Activated gamma-delta T cell treated with Interleukin-2 at 50 U/mL for 16 hours (primary cell): ENCODE data around the gene NOP9.
"Not testable (repeated sequence)": the region's sequence is repeated elsewhere in the genome, so short reads cannot be mapped to it uniquely, and the experiment has no call there.

Experiments used
- DNase-seq: peaks from one replicate; pipeline ENCODE4 v3.0.0-alpha.2; 2020

The NOP9 gene

DNA sequence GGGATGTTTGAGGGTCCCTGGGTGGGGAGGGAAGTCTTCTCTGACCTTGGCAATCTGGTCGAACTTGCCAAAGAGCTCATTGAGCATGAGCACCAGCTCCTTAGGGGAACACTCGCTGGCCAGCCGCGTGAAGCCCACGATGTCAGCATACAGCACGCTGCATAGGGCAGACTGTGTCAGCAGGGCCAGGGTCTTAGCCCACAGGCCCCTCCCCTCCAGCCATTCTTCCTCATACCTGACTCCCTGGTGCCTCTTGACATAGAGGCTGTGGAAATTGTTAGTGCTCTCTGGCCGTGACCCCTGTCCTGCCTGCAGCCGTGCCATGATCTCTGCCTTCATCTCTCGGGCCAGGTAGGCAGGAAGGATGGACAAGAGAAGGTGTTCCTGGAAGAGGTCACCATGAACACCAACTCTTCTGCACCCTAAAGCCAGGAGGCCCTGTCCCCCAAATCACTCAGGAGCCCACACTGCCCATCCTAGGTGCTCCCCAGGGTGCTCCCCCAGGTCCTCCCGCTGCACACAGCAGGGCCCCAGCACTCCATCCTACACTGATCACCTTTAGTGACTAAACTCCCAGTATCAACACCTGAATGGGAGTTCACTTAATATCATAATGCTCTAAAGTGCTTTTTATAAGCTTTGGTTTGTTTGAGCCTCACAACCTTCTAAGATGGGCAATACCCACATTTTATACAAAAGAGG is 31.5 kb downstream of the NOP9 start:
- no peak for DNase-seq

GRCh38 chr14:24331731-24332267 is 32.1 kb downstream of the NOP9 start:
- no peak for DNase-seq

DNA sequence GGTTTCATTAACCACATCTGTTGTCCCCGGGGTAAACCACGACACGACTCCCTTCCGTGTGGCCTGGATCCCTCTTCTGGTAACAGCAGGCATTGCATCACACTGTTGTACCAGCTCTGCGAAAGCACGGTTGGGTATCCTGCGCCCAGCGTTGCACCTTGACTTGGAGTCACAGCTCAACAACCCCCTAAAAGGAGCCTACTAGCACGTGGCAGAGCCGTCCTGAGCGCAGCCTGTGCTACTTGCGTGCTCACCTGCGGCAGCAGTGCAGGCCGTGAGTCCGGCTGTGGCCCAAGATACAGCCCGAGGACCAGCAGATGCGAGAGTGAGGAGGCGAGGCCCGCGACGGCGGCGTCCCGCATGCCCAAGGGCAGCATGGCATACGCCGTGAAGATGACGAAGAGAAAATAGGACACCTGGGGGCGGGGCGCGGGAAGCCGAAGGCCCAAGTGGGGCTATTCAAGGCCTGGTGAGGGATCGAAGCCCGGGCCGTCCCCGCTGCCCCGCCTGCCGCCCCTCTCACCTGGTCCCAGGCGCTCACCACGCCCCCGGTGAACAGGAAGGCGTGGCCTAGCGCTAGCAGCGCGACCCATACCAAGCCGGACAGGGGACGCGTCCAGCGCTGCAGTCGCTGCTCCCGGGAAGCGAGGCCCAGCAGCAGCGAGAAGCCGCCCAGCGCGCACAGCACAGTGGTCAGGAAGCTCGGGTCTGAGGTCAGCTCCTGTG is 32.8 kb downstream of the NOP9 start:
- peak; percentile 85 for DNase-seq

DNA sequence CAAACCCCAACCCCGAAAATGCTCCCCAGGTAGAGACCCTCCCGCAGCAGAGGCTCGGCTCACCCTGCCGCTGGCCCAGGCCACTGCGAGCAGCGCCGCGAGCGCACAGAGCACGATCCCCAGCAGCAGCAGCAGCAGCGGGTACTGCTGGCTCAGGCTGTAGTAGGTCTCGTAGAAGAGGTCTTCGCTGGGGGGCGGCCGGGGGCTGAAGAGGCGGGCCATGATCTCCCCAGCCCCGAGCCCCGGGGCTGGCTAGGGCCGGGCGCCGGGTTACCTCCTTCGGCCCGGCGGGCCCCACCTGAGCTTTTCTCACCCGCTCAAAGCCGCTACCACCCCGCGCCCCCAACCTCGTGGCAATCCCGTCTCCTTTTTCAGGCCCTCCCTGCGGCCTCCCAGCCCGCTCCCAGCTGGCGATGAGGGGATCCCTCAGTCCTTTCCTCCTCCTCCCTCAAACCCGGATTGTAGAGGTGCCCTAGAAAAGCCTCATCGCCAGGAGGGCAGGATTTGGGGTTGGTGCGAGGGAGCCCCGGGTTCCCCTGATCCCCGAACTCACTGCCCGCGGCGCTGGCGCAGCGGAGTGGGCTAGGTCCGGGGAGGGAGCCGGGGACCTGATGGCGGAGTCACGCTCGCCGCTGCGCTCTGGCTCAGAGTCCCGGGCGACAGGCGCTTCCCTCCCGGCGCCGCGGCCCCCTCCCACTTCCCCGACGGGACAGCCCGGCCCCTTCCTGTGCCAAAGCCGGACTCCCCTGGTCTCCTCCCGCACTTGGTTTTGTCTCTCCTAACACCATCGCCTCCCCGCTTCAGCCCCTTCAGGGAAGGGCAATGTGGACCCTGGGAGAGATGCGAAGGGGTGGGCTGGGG is 35.0 kb downstream of the NOP9 start, which contains the start of gene ADCY4:
Gene ADCY4 (minus strand): TSS at position 641 of the 861 bp plus-strand sequence. CDS start 419 bp downstream, at position 222.
- DNase-seq = no peak

GRCh38 chr14:24335461-24336171 is 36.0 kb downstream of the NOP9 start:
- DNase-seq = no peak

GRCh38 chr14:24337144-24337823 is 37.6 kb downstream of the NOP9 start:
- no peak for DNase-seq

DNA sequence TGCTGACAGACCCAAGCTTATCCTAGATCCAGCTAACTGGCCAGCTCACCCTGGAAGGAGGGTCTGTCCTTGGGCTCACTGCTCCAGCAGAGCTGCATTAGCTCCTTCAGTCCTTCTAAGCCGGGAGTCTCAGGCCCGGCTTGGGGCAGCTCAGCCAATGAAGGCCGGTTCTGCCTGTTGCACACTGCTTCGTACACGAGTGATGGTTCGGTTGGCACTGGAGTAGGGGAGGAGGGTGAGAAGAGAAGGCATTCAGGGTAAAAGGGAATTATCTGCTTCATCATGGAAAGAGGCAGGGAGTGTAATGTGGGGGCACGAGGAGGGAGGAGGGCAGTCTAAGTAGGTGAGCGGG is 38.1 kb downstream of the NOP9 start:
- DNase-seq = no peak

DNA sequence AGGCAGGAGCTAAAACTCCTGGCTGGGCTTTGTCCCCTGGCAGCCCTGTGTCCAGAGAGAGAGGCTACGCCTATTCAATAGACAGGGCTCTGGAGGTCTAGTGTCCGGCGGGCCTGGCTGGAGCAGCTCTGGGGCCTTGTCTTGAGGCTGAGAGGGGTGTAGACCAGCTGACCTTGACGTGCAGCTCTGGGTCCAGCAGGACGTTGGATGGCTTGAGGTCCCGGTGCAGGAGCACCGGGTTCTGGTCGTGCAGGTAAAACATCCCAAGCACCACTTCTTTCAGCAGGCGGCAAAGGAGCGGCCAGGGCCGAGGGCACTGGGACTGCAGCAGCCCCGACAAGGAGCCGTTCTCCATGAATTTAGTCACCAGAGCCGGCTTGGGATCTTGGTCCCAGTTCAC is 39.2 kb downstream of the NOP9 start:
- no peak for DNase-seq

DNA sequence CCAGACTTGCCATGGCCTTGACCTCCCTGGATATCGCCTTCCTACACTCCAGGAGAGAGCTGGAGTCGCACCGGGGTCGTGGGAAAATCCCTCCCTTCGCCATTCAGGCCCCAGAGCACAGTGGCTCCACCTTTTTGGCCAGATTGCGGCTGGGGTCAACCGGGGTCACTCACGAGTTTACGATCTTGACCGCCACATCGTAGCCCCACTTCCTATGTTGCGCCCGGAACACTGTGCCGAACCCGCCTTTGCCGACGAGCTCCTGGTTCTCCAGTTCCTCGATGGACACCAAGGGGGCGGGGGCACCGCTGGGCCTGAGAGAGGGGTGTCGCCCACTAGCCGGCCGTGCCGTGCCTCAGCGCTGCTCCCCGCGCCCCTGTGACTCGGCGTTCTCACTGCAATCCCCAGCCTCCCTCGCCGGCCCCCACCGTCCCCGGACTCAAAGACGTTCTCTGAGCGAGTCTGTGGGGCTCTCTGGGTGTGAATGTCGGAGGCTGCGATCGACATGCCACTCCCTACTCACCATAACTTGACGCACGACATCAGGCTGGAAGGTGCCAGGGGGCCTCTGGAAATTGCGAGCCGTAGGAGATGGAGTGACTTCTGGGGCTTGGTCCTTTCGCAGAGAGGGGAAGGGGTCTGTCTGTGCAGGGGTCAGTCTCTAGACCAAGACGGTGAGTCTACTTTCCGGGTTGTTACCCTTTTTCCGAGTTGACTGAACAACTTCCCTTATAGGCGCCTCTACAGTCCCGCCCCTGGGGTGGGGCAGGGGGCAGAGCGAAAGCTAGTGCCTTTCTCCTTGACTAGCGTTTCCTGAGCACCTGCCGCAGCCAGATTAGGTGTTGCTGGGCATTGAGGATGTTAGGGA is 39.9 kb downstream of the NOP9 start, which contains the start of gene RIPK3:
Gene RIPK3 (minus strand): TSS at position 708 of the 868 bp plus-strand sequence. CDS start 165 bp downstream, at position 543.
- peak; percentile 64 for DNase-seq

- no peak for DNase-seq
These were observed 41.0 kb downstream of the NOP9 start for GRCh38 chr14:24340606-24341005.

DNA sequence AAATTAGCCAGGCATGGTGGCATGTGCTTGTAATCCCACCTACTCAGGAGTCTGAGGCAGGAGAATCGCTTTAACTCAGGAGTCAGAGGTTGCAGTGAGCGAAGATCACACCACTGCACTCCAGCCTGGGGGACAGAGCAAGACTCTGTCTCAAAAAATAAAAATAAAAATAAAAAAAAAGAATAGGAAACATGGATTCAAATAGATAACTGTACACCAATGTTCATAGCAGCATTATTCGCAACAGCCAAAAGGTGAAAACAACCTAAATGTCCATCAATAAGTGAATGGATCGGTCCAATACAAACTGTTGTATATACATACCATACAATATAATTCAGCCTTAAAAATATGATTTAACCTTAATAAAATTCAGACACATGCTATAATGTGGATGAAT is 43.2 kb downstream of the NOP9 start:
- no peak for DNase-seq

DNA sequence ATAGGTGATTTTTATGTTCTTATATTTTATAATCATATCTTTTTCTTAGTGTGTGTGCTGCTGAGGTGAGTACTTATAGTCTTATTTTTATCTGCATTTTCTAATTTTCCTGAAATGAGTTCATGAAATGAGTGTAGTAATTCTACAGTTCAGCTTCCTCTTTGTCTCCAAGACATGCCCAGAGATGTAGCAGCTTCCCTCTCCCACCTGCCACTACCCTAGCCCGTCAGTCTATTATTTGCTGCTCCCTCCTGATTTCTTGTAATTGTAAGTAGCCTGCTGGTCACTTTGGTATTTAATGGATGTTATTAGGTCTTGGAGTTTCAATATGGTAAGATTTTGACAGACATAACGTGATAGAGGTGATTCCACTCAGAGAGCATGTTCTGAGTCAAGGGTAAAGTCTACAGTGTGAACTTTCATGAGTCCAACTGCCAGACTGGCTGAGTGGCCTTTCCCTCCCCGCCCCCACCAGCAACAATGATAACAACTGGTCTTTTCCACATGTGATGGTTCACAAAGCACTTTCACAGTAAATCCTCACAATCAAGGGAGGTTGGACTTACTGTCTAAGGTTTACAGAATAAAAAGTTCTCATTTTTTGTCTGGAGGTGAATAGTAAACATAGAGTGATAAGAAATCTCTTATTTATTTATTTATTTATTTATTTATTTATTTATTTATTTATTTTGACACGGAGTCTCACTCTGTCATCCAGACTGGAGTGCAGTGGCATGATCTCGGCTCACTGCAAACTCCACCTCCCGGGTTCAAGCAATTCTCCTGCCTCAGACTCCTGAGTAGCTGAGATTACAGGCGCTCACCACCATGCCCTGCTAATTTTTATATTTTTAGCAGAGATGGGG is 44.4 kb downstream of the NOP9 start:
- DNase-seq = no peak

GRCh38 chr14:24347134-24347533 is 47.5 kb downstream of the NOP9 start:
- DNase-seq = no peak

- no peak for DNase-seq
These were observed 48.5 kb downstream of the NOP9 start for GRCh38 chr14:24348186-24348585.

GRCh38 chr14:24349742-24350141 is 50.1 kb downstream of the NOP9 start:
- no peak for DNase-seq

DNA sequence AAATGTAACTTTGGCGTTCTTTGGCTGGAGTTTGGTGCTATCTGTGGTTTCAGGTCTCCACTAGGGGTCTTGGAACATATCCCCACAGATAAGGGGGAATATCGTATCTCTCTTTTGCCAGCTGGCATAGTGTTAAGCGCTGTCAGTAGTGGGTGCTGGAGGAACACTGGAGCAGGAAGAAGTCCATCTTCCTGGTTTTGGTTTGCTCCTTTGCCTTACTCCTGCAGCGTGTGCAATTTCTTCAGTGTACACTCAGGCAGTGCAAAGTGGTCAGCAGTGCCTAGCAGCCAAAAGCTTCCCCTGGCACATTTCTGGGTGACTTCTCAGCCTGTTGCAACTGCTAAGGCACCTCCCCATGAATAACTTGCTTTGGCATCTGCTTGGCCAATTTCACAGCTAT is 51.9 kb downstream of the NOP9 start:
- no peak for DNase-seq

DNA sequence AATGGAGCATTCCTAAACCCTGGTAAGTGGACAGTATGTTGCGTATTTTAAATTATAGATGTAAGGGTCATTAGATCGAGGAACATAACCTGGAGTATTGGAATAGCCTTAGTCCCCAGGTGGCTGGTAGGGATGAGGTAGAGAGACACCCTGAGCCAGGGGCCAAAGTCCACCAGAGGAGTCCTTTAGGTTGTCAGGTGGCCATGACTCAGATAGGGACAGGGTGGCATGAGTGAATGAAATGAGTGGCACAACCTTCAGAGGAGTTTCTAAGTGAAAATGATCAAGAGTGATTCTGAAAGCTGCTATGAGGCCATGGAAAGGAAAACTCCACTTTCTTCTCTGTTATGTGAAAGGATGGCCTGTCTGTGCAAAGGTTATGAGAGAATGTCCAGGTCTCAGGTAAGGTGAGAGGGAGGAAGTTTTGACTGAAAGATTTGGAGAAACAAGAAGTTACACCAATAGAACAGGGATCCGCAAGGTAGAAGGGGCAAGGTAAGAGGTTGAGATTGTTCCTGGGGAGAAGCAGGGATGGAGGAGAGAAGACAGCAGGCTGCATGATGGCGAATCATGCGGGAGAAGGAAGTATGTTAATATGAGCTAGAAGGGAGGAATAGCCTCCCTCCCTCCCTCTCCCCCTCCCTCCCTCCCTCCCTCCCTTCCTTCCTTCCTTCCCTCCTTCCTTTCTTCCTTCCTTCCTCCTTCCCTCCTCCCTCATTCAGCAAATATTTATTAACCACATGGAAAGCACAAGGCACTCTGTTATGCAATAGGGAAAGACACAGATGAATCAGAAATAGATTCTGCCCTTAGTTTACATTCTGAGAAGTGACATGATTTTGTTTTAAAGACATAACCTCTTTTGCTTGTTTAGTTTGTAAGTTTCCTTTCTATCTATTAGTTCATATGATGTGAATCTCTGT is 54.2 kb downstream of the NOP9 start:
- DNase-seq = no peak

- DNase-seq = not testable (repeated sequence)
These were observed 54.8 kb downstream of the NOP9 start for GRCh38 chr14:24354482-24354825.

DNA sequence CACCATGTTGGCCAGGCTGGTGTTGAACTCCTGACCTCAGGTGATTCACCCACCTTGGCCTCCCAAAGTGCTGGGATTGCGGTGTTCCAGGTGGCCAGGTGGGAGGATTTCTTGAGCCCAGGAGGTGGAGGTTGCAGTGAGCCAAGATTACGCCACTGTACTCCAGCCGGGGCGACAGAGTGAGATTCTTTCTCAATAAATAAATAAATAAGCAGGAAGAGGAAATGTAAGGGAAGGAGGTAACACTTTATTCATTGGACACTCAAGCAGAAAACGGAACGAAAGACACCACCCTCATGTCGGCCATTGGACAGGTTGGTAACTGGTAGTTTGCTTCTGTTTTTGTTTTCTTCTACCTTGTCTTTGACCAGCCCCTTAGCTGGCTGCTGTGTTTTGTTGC is 55.4 kb downstream of the NOP9 start:
- no peak for DNase-seq
